GM21390 (cell line): Measurements from ENCODE around the gene PRKN.

Experiments
- ATAC-seq: cut with Tn5 transposase; IDR thresholded peaks from one replicate; pipeline ENCODE4 v1.9.1; 2021; ENCODE audit not compliant: unreplicated experiment

The PRKN gene

DNA sequence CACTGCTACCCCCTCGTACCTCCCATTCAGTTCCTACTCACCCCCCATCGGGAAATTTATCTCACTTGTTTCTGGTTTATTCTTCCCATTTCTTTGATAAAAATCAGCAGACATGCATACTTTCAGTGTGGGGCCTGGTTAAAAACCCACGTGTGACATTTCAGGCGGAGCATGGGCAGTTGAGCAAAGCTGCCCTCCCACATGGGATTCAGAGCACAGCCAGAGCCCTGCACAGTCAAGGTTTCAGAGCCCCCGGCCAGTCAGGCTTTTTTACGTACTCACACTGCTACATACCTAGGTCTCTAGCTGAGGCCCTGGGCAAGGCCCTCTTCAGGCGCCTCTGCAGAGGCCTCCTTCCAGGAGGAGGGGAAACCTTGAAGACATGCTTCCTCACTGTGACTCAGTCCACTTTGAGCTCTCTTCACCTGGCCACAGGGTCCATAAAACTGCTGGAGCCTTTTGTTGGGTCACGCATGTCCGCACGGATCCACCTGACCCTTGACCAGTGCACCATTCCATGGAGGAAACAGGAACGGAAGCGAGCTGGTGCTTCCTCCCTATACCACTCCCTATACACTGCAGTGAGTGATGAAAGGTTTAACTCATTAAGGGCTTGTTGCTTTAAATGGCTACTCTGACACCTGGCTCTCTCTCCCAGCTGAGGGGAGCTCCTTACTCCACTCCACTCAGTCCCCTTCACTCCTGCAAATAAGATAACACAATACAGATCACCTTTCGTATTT, 713.3 kb downstream of the PRKN start:
- ATAC-seq: no peak

DNA sequence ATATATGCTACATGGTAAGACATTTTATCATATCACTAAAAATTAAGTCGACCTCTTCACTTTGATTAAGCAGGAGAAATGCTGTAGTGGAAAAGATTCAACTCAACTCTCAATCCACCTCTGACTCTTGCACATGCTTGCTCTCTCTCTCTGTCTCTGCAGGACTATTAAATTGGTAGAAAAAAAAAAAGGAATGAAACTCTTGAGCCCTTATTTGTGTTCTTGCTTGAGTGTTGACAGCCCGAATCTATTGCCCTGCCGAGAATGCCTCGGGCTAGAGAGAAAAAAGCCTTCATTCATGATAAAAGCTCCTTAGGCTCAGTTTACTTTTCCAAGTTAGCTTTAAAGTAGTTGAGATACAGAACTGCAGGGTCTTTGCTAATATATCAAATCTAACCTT, 722.2 kb downstream of the PRKN start:
- ATAC-seq: no peak

DNA sequence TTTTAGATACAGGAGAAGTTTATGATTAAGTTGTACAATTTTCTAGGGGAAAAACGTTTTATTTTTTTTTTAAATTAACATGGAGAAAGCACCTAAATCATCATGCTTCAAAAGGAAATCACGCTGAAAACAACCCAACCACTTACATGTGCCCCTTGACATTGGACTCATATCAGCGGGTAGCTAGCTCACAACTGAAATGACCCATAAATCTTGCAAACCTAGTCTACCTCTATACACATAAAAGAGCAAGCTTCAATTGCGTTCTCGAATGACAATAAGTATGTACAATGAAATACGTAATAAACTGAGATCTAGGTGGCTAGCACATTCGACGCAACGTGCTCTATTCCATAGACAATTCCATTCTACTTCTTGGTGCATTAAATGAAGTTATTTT, 730.8 kb downstream of the PRKN start:
- ATAC-seq: no peak

DNA sequence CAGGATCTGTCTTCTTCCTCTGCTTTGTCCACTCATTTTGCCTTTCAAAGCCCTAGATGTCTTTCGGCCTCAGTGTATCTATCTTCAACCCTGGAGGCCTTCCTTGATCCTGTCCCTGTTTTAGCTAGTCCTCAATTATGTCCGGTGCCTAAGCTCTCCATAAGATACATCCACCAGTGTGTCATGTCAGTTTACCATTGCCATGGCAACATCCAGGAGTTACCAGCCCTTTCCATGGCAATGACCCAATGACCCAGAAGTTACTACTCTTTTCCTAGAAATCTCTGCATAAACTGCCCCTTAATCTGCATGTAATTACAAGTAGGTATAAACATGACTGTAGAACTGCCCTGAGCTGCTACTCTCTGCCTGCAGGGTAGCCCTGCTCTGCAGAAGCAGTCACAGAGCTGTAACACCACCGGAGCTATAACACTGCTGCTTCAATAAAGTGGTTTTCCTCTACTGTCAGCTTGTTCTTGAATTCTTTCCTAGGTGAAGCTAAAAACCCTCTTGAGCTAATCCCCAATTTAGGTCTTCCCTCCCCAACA, 741.6 kb downstream of the PRKN start:
- no peak for ATAC-seq

DNA sequence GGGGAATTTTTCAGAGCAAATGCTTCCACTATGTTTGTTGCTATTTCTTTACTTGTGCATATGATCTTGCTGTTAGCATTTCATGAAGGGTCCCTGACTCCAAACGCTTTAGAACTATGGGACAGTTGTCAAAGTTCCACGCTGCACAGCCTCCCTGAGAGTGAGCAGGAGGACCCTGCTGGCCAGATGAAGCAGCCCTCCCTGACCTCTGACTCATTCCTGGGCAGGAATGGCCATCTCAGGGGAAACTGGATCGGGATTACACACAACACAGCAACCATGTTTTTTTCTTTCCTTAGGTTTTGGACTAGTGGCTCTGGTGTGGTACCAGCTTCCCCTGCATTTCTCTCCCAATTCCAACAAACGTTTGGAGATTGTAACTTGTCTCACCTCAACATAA, 742.9 kb downstream of the PRKN start:
- no peak for ATAC-seq

DNA sequence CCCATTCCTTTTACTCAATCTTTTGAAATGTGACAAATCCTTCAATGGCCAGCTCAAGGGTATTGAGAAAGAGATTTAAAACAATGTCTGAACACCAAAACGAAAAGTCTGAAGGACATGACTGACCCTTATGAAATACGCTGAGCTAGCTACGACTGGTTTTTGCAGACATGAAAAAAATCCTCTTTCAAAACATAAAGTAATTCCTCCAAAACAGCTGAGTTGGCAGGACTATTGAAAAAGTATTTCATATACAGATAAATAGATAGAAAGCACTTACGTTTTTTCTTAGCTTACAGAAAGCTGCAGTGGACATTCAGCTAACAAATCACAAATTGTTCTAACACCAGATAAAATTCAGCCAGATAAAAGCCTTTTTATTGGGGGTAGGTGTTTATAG, 751.0 kb downstream of the PRKN start:
- ATAC-seq: no peak

DNA sequence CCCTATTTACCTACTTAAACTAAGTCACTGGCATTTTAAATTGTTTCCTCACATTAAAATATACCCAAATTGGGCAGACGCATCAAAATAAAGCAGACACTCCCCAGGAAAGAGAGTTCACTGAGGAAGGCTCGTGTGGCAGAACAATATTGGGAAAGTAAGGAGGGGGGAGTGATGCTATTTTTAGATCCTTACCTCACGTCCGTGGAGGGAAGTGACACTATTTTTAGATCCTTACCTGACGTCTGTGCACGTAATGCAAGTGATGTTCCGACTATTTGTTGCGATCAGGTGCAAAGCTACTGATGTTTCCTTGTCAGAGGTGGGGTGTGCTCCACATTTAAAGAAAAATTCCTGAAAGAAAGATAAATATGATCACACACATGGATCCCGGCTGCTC, 754.5 kb downstream of the PRKN start:
- no peak for ATAC-seq

DNA sequence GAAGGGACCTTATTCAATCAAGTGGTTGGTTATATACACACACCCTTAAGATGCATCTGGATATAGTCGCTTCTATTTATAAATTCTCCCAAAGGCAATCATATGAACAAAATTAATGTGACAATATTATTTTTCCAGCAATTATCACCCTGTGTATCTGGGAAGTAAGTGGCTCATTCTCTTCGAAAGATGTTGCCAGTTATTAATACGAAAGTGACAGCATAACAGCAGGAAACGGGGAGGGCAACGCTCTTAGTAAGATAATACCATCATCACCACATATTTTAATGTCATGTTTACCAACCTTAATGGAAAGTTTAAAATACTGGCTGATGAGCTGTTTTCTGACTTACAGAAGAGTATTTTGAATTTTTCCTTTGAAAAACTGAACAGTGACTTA, 756.5 kb downstream of the PRKN start:
- no peak for ATAC-seq

DNA sequence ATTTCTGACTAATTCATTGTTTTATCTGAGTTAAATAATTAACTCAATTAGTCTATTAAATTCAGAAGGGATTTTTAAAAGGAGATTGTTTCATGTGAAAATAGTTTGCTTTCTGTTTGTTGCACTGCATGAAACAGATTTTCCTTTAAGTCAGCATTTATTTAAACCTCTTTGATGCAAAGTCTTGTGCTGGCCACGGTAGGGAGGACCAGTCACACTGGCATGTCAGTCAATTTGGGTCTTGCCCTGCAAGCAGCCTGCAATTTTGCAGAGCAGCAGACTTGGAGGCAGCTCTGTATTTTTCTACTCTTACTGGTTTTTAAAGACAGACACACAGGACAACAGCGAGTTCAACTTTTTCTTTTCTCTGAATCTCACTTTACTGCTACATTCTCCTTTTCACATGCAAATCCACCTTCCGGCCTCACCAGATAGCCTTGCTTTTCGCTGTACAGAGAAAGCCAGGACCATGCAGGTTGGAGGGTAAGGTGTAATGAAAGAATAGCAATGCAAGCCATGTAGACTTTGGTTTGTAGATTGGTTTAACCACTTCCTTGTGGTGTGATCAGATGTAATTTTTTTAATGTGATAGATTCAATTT, 763.8 kb downstream of the PRKN start:
- ATAC-seq: no peak

DNA sequence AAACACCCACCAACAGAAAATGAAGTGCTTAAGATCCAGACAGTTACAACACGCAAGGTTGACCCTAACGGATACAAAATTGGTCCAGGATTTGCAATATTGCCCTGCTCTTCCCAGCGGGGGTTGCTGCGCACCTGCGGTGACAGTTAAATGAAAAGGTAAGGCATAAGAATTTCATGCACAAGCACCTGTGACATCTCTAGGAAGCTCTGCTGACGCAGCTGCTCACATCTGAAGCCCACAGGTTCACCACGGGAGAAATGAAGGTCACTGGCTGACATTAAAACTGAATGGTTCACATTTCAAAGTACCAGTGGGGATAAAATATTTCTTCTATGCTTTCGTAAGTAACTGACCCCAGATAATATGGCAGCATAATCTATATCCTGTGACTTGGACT, 764.4 kb downstream of the PRKN start:
- no peak for ATAC-seq

DNA sequence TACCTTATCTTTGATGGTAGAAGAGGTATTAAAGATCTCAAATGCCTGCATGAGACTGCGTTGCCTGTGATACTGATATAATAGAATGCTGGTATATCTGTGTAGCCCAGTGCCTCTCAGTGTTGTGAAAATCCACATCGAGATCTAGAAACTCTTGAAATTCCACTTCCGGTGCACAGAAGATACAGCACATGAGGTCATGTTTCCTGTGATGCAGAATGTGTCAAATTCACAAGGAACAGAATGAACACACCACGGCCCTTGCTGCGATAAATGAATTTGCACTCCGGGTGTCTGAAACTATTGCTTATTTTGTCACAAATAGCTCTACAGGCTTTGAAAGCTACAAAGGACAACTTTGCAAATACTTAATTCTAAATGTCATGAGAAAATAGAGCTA, 765.8 kb downstream of the PRKN start:
- ATAC-seq: no peak

DNA sequence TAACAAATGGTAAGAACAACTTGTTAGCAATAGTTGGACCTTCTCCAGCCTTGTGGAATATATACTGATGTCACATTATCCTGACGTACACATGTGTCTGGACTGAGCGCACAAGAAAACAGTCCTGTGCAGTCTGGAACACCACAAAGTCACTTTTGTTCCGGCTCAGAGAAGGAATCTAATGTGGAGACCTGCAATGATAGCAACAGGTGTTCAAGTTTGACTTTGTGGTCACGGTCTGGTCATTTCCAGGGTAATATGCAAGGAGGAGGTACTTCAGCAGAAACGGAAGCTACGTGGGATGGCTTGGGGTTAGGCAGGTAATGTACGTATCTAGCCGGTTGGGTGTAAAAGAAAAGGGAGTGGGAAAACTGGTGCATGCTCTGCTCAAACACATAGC, 766.5 kb downstream of the PRKN start:
- no peak for ATAC-seq

DNA sequence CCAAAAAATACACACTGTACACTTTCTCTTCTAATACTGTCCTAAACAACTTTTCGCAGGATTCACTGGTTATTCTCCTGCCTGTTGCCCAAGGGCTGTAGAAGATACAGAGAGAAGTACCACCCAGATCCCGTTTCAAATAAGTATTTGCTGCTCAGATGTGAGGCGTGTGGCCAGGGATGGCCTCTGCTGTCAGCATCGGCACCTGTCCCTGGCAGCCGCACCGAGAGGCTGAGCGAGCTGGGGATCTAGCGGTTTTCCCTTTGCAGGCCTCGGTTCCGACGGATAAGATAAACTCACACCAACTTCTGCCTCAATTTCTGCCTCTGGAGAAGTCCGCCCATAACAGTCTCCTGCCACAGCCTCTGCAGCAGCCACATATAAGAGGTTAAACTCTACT, 768.5 kb downstream of the PRKN start:
- ATAC-seq: no peak

DNA sequence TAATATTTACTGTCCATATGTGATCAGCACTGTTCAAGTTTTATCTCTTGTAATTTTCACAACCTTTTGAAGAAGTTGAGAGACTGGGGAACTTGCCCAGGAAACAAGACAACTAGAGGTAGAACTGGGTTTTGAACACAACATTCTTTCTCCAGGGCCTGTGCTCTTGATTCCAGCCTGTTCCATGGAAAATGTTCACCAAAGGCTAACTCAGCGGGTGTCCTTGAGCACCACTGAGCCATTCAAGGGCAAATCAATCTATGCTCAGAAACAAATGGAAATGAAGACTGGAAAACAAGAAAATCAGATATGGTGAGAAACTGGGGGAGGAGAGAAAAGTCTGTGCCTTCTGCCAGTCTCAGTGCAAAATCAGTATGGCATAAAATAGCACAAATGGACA, 771.5 kb downstream of the PRKN start:
- no peak for ATAC-seq

DNA sequence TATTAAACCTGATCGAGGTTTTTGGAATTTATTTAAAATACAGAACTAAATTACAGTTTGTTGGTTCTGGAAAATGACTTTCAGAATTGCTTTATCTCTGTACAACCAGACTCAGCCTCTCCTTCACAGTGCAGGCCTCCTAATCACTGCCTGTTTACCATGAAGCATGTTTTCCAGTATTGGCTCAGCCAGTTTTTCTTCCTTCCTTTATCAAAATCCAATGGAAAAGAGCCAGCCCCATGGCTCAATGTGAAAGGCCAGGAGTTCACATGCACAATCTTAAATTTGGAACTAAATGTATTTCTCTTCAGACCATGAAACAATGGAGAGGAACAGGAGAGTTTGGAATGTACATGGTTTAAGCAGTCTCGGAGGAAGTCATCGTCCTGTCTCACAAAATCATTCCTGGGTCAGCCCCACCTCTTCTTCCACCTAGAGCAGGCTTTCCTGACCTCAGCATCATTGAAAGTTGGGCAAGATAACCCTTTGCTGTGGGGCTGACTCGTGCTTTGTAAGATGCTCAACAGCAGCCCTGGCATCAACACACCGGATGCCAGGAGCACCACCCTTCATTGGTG, 772.8 kb downstream of the PRKN start:
- ATAC-seq: no peak

DNA sequence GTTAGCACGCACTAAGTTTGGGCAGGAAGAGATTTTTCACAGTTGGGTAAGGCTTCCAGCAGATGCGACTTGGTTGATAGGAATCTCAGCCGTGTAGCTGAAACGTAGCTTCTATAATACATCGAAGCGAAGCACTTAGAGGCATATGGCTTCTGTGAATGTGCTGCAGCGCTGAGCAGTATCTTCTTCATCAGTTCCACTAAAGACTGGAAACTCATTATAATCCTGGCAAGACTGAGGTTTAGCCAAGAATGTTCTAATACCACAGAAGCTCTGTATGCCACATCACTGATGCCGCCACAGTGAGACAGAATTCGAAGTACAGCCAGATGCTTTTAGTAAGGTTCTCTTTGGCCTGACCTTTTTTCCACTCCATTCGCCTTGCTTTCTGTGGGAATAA, 773.5 kb downstream of the PRKN start:
- ATAC-seq: no peak

DNA sequence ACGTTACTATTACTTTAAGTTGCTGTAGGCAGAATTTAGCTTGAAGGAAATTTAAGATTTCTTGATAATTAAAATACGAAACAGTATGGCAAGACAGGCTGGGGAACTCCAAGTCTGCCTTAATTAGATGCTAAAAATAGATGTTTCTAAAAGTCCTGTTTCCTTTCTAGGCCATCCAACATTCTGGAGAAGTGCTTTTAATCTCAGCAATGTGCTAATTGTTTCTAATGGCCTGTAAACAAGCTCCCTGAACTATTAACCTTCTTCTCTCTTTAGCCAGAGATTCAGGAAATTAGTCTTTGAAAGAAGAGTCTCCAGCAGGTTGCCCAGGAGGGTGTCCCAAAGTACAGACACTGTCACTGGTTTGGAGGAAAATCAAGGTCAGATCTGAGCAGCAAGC, 776.4 kb downstream of the PRKN start:
- no peak for ATAC-seq

DNA sequence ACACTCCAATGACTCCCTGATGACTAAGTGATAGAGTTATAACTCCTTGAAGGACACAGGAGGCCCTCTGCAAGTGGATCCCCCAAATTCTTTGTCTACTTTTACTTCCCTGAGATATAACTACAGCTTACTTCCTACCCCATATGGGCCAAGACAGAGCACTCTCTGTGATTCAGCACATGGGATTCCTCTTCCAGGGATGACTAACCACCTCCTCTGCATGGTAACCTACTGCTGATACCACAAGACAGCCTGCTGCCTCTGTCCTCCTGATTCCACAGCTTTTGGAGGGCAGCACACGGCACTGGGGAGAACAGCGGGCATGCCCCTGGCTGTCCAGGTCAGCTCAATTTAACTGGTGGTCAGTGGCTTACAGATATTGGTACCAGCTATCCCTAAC, 778.0 kb downstream of the PRKN start:
- no peak for ATAC-seq

DNA sequence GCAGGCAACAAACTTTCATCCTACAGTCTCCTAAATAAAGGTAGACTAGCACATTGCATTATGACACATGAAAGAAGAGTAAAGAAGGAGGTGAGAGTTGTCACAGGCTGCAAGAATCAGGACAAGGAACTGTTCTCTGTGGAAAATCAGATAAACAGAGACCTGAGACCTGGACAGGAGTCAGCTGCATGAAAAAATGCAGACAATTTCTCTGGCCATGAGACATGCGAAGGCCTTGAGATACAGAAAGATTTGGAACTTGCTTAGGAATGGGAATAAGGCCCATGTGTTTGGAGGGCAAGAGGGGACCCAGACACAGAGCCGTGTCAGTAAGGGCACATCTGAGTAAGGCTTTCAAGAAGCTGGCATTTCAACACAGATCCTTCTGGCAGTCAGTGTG, 779.1 kb downstream of the PRKN start:
- ATAC-seq: no peak

DNA sequence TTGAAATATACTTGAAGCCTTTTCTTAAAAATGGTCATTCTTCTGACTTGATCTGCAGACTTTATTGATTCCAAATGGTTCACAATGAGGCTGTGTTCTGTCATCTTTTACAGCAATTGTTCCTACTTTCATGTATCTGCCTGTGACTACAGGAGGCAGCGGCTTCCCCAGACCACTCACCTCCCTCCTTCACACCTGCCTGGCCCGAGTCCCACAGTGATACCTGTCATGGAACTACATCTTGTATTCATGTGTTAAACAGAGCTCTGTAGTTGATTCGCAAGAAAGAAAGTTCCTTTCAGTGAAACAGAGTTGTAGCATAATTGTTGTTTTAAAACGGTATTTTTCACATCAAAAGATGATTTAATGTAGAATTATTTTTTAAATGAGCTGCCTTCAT, 780.2 kb downstream of the PRKN start:
- ATAC-seq: no peak

DNA sequence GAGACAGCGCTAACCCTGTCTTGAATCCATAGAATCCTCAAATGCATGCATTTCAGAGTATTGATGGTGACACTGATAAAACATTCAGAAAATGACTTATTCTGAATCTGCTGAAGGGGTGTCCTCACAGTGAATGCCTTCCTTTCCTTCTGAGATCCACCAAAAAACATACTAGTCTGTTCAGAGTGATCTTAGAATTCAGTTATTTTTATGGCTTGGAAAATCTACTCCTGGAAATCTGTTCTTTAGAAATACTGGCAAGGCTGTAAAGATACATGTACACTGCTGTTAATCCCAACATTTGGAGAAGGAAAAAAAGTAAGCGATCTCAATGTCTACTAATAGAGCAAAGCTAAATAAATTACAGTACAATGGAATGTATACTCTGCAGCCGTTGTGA, 781.1 kb downstream of the PRKN start:
- no peak for ATAC-seq

DNA sequence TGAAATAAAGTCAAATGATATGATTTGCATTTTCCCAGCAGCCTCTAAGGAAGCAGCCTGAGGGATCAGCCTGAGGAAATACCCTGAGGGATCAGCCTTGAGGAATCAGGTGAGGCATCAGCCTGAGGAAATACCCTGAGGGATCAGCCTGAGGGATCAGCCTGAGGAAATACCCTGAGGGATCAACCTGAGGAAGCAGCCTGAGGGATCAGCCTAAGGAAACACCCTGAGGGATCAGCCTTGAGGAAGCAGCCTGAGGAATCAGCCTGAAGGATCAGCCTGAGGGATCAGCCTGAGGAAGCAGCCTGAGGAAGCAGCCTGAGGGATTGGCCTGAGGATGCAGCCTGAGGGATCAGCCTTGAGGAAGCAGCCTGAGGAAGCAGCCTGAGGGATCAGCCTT, 784.0 kb downstream of the PRKN start:
- ATAC-seq: no peak

DNA sequence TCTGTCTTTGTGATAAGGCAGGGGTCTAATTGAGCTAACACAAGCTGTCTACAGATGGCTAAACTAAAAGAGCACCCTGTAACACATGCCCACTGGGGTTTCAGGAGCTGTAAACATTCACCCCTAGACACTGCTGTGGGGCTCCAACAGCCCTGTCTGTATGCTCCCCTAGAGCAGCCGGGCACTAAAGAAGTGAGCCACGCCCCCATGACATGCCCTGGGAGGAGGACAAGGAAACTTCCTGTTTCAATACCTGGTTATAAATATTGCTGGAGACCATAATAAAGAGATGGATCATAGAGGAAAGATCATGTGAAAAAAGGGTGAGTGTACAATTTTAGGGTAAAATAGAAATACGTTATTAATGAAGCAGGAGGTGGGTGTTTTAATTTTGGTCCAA, 786.0 kb downstream of the PRKN start:
- no peak for ATAC-seq
